ENCODE results near the gene PTPRS.
"Not testable (repeated sequence)": the region's sequence is repeated elsewhere in the genome, so short reads cannot be mapped to it uniquely, and the experiment has no call there.

PTPRS gene

DNA sequence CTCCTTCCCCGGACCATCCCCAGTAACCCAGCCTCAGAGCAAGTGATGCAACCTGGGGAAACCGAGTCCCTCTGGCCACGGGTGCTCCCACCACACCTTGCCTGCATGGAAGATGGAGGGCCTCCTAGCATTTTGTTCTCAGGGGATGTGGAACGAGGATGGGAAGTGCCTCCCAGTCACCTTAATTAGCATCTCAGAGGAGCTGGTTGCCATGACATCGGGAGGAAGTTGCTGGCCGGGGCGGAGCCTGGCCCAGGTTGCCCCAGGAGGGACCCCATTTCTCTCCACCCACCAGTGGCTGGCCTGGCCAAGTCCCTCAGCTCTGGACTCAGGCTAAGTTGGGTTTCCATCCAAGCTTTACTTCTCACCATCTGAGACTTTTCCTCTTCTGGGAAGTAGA is 24.1 kb upstream of the PTPRS start:
- POLR2A ChIA-PET (ENCODE audit: low non-redundant PET), result no interaction called here
- CTCF ChIA-PET, result no interaction called here
- DNase-seq (ENCODE audit: low spot score), result no peak
- no peak overlapping the region for H3K27ac ChIP-seq
- no peak for TF ChIP-seq CTCF (conservative IDR thresholded peaks at IDR 0.05; ENCODE audit: low read depth)

GRCh38 chr19:5361839-5362238 is 21.2 kb upstream of the PTPRS start:
- CTCF ChIA-PET; H3K27ac ChIP-seq; DNase-seq (ENCODE audit: low spot score); POLR2A ChIA-PET (ENCODE audit: low non-redundant PET): not testable (repeated sequence)

DNA sequence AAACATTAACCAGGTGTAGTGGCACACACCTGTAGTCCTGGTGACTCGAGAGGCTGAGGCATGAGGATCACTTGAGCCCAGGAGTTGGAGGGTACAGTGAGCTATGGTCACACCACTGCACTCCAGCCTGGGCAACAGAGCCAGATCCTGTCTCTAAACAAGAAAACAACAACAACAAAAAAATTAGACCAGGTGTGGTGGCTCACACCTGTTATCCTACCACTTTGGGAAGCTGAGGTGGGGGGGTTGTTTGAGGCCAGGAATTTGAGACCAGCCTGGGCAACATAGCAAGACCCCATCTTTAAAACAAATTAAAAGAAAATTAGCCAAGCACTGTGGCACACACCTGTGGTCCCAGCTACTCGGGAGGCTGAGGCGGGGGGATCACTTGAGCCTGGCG is 20.8 kb upstream of the PTPRS start:
- DNase-seq (ENCODE audit: low spot score), result no peak
- no peak overlapping the region for H3K27ac ChIP-seq
- no peak for TF ChIP-seq CTCF (conservative IDR thresholded peaks at IDR 0.05; ENCODE audit: low read depth)
- CTCF ChIA-PET, result no interaction called here
- POLR2A ChIA-PET (ENCODE audit: low non-redundant PET), result no interaction called here

DNA sequence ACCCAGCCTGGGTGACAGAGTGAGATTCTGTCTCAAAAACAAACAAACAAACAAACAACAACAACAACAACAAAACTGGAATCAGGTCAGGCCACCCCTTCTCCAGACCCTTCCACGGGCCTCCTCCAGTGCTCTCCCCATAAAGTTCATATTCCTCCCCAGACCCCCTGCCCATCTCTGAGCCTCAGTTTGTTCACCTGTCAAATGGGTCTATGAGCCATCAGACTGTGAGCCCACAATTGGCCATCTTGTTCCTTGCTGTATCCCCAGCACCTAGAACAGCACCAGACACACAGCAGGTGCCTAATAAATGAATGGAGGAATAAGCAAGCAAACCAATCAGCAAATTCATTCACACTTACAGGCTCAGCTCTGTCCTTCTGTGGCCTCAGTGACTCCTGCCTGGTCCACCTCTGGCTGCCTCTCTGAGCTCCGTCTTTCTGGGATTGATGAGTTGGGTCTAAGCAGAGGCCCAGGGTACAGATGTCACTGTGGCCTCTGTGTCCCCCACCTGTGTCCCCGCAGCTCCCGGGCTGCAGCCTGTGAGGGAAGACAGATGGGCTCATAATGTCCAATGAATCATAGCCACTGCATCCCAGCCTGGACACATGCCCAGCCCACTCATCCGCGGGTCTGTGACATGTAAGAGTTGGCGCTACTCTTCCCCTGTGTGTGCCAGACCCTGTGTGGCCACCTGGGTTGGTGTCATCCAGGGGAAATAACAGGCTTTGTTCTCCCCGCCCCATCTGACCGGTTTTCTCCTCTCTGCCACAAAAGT is 19.6 kb upstream of the PTPRS start:
- no peak for TF ChIP-seq CTCF (conservative IDR thresholded peaks at IDR 0.05; ENCODE audit: low read depth)
- ChIA-PET CTCF (no interaction called here), POLR2A (ENCODE audit: low non-redundant PET) (no interaction called here)
- no peak overlapping the region for H3K27ac ChIP-seq
- no peak for DNase-seq (ENCODE audit: low spot score)

- ChIA-PET CTCF (interaction anchor here (0.5 to 0.6 kb wide), 2 partner anchors 75 to 203 kb away, joined by 3 read pairs; no protein-coding TSS in a partner anchor), POLR2A (ENCODE audit: low non-redundant PET) (no interaction called here)
- H3K27ac ChIP-seq, result no peak overlapping the region
- TF ChIP-seq CTCF (conservative IDR thresholded peaks at IDR 0.05; ENCODE audit: low read depth), result no peak
- no peak for DNase-seq (ENCODE audit: low spot score)
Observed at GRCh38 chr19:5358173-5358800, 17.7 kb upstream of the PTPRS start.

- no peak overlapping the region for H3K27ac ChIP-seq
- TF ChIP-seq CTCF (conservative IDR thresholded peaks at IDR 0.05; ENCODE audit: low read depth), result no peak
- CTCF ChIA-PET, result interaction anchor here (0.6 kb wide), 1 partner anchor 90 kb away, joined by 3 read pairs; no protein-coding TSS in a partner anchor
- POLR2A ChIA-PET (ENCODE audit: low non-redundant PET), result no interaction called here
- no peak for DNase-seq (ENCODE audit: low spot score)
Observed at GRCh38 chr19:5357584-5357983, 17.0 kb upstream of the PTPRS start.

GRCh38 chr19:5356918-5357317 is 16.3 kb upstream of the PTPRS start:
- DNase-seq (ENCODE audit: low spot score), result no peak
- no peak overlapping the region for H3K27ac ChIP-seq
- POLR2A ChIA-PET (ENCODE audit: low non-redundant PET), result no interaction called here
- CTCF ChIA-PET, result interaction anchor here (0.6 to 0.7 kb wide), 3 partner anchors 21 to 191 kb away, joined by 3 to 4 read pairs (median 4); no protein-coding TSS in a partner anchor
- no peak for TF ChIP-seq CTCF (conservative IDR thresholded peaks at IDR 0.05; ENCODE audit: low read depth)
